Dermis blood vessel endothelial cell (primary cell): ENCODE results near the gene SLX1A. TPM values are rescaled to one million over a fixed set of nuclear protein-coding genes. Genes with fewer than 3 reads are reported as not detected.
"Not testable (repeated sequence)": the region's sequence is repeated elsewhere in the genome, so short reads cannot be mapped to it uniquely, and the experiment has no call there.

Source experiments
- DNase-seq: peaks from one replicate; pipeline ENCODE4 v3.0.0; 2010
- total RNA-seq: library from RNA; depleted of rRNA; stranded (reverse); fragments of >200 nt; gene quantifications from 2 replicates; pipeline ENCODE4 v1.2.3, GENCODE V29; 2014

The SLX1A gene
- 44.0 and 72.8 TPM in 2 replicates for total RNA-seq

- not testable (repeated sequence) for DNase-seq
These were observed at the start of gene SLX1A, which contains the start of gene BOLA2B for GRCh38 chr16:30193615-30194014. Gene SLX1A (plus strand): TSS chr16:30193875. CDS start chr16:30194085, 210 bp downstream. Gene BOLA2B (minus strand): TSS chr16:30193666. CDS start chr16:30193595, 71 bp downstream.

GRCh38 chr16:30144017-30144416 lies 49.7 kb upstream of the SLX1A start:
- no peak for DNase-seq

DNA sequence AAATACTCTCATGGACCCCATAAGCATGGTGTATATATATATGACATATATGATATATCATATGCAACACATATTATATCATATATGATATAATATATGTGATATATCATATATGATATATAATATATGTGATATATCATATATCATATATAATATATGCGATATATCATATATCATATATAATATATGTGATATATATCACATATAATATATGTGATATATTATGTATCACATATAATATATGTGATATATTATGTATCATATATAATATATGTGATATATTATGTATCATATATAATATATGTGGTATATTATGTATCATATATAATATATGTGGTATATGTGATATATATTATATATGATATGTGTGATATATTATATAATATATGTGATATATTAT lies 48.8 kb upstream of the SLX1A start:
- no peak for DNase-seq

DNA sequence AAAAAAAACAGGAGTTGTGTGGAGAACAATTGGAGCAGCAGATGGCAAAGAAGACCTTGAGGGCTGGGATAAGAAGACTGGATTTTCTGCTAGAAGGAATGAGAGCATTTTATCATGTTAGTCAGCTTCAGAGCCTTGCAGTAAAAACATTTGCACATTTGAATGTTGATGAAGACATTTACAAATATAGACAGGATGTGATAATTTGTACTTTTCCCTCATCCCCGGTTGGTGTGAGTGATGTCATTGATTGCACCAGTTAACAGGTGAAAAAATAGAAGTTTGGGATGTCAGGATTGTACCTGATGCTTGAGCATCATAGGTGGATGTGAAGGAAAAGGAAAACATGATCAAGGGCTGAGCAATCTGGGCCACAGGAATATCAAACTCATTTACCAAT lies 48.0 kb upstream of the SLX1A start:
- no peak for DNase-seq

DNA sequence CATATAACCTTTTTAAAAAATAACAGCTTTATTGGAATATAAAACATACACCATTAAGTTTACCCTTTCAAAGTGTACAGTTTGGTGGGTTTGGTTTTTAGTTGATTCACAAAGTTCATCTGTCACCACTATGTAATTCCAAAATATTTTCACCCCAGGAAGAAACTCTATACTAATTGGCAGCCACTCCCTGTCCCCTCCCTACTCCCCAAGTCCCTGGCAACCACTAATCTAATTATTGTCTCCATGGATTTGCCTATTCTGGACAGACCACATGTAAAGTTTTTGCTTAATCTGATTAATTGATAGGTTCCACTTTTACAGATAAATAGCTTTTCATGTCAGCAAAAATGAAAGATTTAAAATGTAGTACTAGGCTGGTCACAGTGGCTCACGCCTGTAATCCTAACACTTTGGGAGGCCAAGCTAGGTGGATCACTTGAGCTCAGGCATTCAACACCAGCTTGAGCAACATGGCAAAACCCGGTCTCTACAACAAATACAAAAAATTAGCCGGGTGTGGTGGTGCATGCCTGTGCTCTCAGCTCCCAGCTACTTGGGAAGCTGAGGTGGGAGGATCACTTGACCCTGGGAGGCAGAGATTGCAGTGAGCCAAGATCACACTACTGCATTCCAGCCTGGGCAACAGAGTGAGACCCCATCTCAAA lies 45.7 kb upstream of the SLX1A start:
- DNase-seq = no peak

- no peak for DNase-seq
These were observed 44.3 kb upstream of the SLX1A start for GRCh38 chr16:30149250-30149930.

DNA sequence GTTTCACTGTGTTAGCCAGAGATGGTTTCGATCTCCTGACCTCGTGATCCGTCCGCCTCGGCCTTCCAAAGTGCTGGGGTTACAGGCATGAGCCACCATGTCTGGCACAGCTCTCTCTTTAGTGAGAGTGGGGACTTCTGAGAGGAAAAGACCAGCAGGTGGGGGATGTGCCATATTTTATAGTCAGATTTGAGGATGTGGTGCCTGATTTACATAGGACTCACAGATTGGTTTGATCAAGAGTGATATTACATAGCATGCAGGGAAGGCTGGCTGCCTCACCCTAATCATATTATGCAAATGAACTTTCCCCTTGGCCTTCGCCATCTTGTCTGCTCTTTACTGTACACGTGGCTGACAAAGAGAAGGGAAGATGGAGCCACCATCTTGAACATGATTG lies 42.6 kb upstream of the SLX1A start:
- no peak for DNase-seq

DNA sequence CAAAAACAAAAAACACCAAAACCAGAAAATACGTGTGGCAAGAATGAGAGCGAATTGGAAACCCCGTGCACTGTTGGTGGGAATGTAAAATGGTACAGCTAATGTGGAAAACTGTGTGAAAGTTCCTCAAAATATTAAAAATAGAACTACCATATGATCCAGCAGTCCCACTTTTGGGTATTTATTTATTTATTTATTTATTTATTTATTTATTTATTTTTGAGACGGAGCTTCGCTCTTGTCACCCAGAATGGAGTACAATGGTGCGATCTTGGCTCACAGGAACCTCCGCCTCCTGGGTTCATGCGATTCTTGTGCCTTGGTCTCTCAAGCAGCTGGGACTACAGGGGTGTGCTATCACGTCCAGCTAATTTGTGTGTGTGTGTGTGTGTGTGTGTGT lies 41.2 kb upstream of the SLX1A start:
- no peak for DNase-seq

DNA sequence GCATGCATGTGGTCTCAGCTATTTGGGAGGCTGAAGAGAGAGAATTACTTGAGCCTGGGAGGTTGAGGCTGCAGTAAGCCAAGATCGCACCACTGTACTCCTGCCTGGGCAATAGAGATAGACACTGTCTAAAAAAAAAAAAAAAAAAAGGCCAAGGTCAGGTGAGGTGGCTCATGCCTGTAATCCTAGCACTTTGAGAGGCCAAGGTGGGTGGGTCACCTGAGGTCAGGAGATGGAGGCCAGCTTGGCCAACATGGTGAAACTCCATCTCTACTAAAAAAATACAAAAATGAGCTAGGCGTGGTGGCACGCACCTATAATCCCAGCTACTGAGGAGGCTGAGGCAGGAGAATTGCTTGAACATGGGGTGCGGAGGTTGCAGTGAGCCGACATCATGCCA lies 38.5 kb upstream of the SLX1A start:
- no peak for DNase-seq

DNA sequence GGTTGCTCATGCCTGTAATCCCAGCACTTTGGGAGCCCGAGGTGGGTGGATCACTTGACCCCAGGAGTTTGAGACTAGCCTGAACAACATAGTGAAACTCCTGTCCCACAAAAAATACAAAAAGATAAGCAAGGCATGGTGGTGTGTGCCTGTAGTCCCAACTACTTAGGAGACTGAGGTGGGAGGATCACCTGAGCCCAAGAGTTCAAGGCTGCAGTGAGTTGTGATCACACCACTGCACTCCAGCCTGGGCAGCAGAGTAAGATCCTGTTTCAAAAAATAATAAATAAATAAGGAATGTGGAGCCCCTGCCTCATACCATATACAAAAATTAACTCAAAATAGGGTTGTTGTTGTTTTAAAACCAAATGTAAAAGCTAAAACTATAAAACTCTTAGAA lies 36.5 kb upstream of the SLX1A start:
- no peak for DNase-seq

- no peak for DNase-seq
These were observed 30.1 kb upstream of the SLX1A start for GRCh38 chr16:30163538-30163937.

DNA sequence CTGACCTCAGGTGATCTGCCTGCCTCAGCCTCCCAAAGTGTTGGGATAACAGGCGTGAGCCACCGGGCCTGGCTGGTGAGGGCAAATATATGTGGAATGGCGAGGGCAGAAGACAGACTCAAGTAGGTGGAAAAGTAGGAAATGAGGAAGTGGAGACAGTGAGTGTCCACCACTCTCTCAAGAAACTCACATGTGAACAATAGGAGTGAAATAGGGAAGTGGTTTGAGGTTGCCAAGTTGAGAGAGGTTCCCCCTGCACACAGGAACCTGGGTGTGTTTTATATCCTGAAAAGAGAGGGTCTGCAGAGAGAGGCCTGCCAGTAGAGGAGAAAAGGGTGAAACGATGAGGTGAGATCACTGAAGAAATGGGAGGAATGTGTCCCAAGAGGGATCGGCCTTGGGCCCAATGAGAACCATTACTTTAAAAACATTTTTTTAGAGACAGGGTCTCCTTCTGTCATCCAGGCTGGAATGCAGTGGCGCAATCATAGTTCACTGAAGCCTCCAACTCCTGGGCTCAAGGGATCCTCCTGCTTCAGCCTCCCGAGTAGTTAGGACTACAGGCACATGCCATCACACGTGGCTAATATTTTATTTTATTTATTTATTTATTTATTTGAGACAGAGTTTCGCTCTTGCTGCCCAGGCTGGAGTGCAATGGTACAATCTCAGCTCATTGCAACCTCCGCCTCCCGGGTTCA lies 27.3 kb upstream of the SLX1A start:
- DNase-seq = no peak

GRCh38 chr16:30168746-30169145 lies 24.9 kb upstream of the SLX1A start:
- not testable (repeated sequence) for DNase-seq

- not testable (repeated sequence) for DNase-seq
These were observed 24.3 kb upstream of the SLX1A start for GRCh38 chr16:30169416-30169815.

- not testable (repeated sequence) for DNase-seq
These were observed 23.5 kb upstream of the SLX1A start for GRCh38 chr16:30170145-30170544.

DNA sequence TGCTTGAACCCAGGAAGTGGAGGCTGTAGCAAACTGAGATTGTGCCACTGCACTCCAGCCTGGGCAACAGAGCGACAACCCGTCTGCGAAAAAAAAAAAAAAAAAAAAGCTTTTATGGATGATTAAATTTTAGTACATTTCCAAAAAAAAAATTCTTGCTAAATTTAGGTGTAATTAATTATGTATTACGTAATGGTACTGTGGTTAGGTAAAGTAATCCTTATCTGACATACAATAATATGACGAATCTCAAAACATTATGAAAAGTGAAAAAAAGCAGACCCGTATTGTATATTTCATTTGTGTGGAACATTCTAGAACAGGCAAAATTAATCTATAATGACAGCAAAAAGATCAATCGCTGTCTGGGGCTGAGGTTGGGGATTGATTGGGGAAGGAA lies 20.6 kb upstream of the SLX1A start:
- no peak for DNase-seq

- DNase-seq = not testable (repeated sequence)
These were observed 16.8 kb upstream of the SLX1A start for GRCh38 chr16:30176876-30177275.

GRCh38 chr16:30179195-30179594 lies 14.5 kb upstream of the SLX1A start:
- DNase-seq = no peak

DNA sequence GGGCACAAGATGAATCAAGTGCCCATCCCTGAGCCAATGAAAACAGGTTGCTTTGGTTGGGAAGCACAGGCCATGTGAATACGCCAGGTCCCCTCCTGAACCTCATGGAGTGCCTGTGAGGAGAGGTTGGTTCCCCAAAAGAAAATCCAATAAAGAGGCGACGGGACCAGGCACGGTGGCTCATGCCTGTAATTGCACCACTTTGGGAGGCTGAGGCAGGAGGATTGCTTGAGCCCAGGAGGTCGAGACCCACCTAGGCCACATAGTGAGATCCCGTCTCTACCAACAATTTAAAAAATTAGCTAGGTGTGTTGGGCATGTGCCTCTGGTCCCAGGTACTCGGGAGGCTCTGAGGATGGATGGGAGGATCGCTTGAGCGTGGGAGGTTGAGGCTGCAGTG lies 13.7 kb upstream of the SLX1A start:
- DNase-seq = no peak

GRCh38 chr16:30180741-30181140 lies 12.9 kb upstream of the SLX1A start:
- DNase-seq = no peak

DNA sequence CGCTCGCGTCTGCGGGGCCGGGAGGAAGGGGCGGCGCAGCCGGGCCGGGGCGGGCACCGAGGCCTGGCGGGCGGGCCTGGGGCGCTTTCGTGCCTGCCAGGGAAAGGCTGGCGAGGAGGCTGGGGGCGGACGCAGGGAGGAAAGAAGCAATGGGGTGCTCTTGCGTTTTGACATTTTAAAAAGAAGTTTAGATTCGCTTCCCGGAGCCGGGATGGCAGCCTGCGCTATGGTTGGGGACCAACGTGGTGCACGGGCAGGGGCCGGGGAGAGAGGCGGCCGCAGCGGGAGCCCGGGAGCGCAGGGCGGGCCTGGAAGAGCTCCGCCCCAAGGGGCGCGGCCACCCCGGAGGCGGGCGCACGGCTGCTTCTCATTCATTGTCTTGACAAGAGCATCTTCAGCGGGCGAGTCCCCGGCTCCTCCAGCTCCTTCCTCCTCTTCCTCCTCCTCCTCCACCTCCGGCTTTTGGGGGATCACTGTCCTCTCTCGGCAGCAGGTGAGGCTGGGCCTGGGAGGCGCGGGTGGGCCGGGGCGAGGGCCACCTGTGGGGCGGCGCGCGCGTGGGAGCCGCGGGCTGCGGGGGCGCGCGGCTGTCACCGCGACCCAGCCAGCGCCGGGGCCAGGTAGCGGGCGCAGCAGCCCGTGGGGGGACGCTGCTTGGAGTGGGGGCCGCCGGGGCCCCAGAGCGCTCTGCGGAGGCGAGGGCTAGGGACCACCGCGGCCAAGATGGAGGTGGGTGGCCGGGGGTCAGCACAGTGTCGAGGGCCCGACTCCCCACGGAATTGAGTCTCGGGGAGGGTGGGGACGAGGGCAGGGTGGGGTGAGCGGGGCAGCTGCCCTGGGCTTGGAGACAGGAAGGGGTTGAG lies 10.2 kb upstream of the SLX1A start, which contains the start of gene CORO1A:
CORO1A (plus strand) TSS at position 370 of the 863 bp plus-strand sequence. CDS start 1,608 bp downstream, outside the sequence.
- peak; percentile 78 for DNase-seq

GRCh38 chr16:30184096-30184890 lies 9.4 kb upstream of the SLX1A start:
- no peak for DNase-seq
